ENCODE measurements around the gene KRTAP5-9. TPM values are rescaled to one million over a fixed set of nuclear protein-coding genes. Genes with fewer than 3 reads are reported as not detected.

KRTAP5-9 gene
- total and polyA plus RNA-seq, 12 donors, result not detected

GRCh38 chr11:71542382-71542781 is 5.8 kb upstream of the KRTAP5-9 start:
- no peak overlapping the region for H3K4me3 ChIP-seq
- H3K9me3 ChIP-seq, result peaks cover 0 to 4% (median 0%) of the 10 kb centered on the region in 11 donors
- ATAC-seq (no peak), DNase-seq (no peak)
- no peaks in the 10 kb centered on the region for H3K36me3 ChIP-seq
- WGBS, 2 donors, result 93% methylated on average over 7 of the region's 7 CpGs
- no peak overlapping the region for H3K27ac ChIP-seq
- no peaks in the 10 kb centered on the region for H3K4me1 ChIP-seq
- intact Hi-C loops (cut with DNase I), result no loop called here
- H3K27me3 ChIP-seq, result peaks cover 0 to 15% (median 0%) of the 10 kb centered on the region in 7 donors
- TF ChIP-seq, protein P1, sequence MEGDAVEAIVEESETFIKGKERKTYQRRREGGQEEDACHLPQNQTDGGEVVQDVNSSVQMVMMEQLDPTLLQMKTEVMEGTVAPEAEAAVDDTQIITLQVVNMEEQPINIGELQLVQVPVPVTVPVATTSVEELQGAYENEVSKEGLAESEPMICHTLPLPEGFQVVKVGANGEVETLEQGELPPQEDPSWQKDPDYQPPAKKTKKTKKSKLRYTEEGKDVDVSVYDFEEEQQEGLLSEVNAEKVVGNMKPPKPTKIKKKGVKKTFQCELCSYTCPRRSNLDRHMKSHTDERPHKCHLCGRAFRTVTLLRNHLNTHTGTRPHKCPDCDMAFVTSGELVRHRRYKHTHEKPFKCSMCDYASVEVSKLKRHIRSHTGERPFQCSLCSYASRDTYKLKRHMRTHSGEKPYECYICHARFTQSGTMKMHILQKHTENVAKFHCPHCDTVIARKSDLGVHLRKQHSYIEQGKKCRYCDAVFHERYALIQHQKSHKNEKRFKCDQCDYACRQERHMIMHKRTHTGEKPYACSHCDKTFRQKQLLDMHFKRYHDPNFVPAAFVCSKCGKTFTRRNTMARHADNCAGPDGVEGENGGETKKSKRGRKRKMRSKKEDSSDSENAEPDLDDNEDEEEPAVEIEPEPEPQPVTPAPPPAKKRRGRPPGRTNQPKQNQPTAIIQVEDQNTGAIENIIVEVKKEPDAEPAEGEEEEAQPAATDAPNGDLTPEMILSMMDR (IDR thresholded peaks at IDR 0.05), result no peak

- 60 to 71% methylated on average over 15 of the region's 15 CpGs for WGBS, 2 donors
- H3K4me3 ChIP-seq, result no peak overlapping the region
- no peak overlapping the region for H3K27ac ChIP-seq
- intact Hi-C loops (cut with DNase I), result no loop called here
- ATAC-seq, result no peak
- H3K4me1 ChIP-seq, result peaks cover 0 to 5% (median 0%) of the 10 kb centered on the region in 9 donors
- H3K9me3 ChIP-seq, result peaks cover 0 to 4% (median 0%) of the 10 kb centered on the region in 11 donors
- TF ChIP-seq, protein P1 (IDR thresholded peaks at IDR 0.05), result no peak
- peaks cover 0 to 22% (median 3%) of the 10 kb centered on the region in 7 donors for H3K27me3 ChIP-seq
- no peak for DNase-seq
- H3K36me3 ChIP-seq, result no peaks in the 10 kb centered on the region
Observed at GRCh38 chr11:71542879-71543777, 5.1 kb upstream of the KRTAP5-9 start.

DNA sequence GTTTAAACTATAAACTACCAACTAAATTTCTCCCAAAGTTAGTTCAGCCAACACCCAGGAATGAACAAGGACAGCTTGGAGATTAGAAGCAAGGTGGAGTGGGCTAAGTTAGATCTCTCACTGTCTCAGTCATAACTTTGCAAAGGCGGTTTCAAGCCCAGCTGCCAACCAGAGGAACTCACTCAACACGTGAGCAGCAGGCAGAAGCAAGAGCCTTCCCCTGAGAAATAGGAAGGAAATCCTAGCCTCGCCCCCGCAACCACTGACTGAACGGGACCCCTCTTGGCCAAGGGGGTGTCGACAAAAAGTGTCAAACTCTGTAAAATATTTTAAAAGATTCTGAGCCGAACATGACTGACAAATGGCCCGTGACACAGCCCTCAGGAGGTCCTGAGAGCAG is 4.4 kb upstream of the KRTAP5-9 start:
- 40 to 51% methylated on average over 8 of the region's 8 CpGs for WGBS, 2 donors

GRCh38 chr11:71544525-71545214 is 3.5 kb upstream of the KRTAP5-9 start:
- Histone ChIP-seq H3K4me3 (no peak overlapping the region), H3K27me3 (peaks cover 0 to 22% (median 3%) of the 10 kb centered on the region in 7 donors), H3K27ac (no peak overlapping the region), H3K9me3 (peaks cover 0 to 4% (median 0%) of the 10 kb centered on the region in 11 donors), H3K4me1 (peaks cover 0 to 21% (median 0%) of the 10 kb centered on the region in 9 donors), H3K36me3 (no peaks in the 10 kb centered on the region)
- 86 to 88% methylated on average over 6 of the region's 6 CpGs for WGBS, 2 donors
- DNase-seq (no peak), ATAC-seq (no peak)
- TF ChIP-seq, protein P1 (IDR thresholded peaks at IDR 0.05), result no peak
- intact Hi-C loops (cut with DNase I), result no loop called here

More for the DNA sequence above, 4.4 kb upstream of the KRTAP5-9 start:
- TF ChIP-seq, protein P1 (IDR thresholded peaks at IDR 0.05), result no peak
- H3K27ac ChIP-seq, result no peak overlapping the region
- H3K36me3 ChIP-seq, result no peaks in the 10 kb centered on the region
- intact Hi-C loops (cut with DNase I), result no loop called here
- DNase-seq (no peak), ATAC-seq (no peak)
- peaks cover 0 to 13% (median 0%) of the 10 kb centered on the region in 9 donors for H3K4me1 ChIP-seq
- H3K27me3 ChIP-seq, result peaks cover 0 to 22% (median 3%) of the 10 kb centered on the region in 7 donors
- H3K4me3 ChIP-seq, result no peak overlapping the region
- peaks cover 0 to 4% (median 0%) of the 10 kb centered on the region in 11 donors for H3K9me3 ChIP-seq

Data from heart right ventricle (tissue), 16 donors.